ENCODE results near the gene CYP2J2.
"Not testable (repeated sequence)": the region's sequence is repeated elsewhere in the genome, so short reads cannot be mapped to it uniquely, and the experiment has no call there.

The CYP2J2 gene, protein sequence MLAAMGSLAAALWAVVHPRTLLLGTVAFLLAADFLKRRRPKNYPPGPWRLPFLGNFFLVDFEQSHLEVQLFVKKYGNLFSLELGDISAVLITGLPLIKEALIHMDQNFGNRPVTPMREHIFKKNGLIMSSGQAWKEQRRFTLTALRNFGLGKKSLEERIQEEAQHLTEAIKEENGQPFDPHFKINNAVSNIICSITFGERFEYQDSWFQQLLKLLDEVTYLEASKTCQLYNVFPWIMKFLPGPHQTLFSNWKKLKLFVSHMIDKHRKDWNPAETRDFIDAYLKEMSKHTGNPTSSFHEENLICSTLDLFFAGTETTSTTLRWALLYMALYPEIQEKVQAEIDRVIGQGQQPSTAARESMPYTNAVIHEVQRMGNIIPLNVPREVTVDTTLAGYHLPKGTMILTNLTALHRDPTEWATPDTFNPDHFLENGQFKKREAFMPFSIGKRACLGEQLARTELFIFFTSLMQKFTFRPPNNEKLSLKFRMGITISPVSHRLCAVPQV

DNA sequence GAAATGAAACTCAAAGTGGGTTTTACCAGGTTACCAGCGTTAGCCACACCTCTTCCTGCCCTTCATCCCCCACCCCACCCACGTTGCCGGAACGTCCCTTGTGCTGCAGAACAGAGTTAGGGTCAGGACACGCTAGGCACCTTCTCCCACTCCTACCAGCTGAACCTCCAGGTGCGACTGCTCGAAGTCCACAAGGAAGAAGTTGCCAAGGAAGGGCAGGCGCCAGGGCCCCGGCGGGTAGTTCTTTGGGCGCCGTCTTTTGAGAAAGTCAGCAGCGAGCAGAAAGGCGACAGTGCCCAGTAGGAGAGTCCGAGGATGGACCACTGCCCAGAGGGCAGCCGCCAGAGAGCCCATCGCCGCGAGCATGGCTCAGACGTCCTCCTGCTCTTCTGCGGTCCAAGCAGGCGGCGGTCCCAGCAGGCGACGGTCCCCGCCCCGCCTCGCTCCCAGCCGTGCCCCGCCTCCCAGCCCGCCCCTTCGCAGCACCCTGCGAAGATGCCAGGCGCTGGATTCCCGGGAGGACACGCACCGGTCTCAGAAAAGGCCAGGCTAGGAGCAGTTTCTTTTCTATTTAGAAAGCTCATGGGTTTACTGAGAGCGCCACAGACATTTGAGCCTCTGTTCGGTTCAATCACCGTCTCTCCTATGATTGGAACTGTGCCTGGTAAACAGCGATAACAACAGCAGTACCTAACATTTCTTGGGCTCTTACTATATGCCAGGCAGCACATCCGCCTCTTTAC lies at the start of gene CYP2J2:
Gene CYP2J2 (minus strand): TSS at position 393 of the 743 bp plus-strand sequence. CDS start 27 bp downstream, at position 366.
- peak; percentile 19 for DNase-seq

DNA sequence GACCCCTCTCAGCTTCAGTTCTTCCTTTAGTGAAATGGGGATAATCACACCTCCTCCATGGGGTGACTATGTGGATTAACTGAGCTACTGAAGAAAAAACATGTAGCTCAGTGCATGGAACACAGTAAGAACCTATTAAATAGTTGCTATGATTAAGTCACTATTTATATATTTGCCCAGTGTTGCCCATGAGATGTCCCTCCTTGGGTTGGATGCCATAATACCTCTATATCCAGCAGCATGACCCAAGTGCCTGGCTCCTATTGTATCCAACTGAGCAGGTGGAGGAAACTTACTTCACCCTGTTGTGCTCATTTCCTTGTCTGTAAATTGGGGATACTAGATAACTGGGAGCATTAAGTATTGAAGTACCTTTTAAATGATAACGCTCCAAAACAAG lies 47.1 kb upstream of the CYP2J2 start:
- DNase-seq: no peak

DNA sequence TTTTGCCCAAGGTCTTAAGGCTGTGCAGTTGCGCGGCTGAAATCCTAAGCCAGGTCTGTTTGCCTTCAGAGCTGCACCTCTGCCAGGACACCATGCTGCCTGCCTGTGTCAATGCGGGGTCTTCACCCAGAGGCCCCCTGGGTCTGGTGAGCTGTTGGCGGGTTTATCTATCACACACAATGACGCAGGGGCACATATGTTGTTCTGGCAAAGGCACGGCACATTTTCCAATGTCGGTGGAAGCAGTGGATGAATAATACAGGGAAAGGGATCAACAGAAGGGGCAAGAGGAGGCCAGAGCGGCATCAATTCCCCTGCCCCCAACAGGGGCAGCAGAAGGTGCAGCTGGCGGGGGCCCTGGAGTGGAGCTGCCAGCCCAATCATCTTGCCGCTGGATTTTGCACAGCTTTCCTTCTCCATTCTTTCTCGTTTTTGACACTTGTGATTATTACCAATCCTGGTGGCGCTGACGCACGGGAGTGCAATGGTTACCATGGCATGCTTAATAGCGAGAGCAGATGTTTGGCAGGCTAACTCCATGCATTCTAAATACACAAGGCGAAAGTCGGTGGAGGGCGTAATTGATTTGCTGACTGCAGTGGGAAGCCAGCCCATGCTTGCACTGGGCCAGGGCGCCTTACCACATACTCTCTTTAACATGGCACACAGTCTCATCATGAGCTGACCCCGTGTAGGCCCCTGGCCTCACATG lies 45.8 kb upstream of the CYP2J2 start:
- no peak for DNase-seq

DNA sequence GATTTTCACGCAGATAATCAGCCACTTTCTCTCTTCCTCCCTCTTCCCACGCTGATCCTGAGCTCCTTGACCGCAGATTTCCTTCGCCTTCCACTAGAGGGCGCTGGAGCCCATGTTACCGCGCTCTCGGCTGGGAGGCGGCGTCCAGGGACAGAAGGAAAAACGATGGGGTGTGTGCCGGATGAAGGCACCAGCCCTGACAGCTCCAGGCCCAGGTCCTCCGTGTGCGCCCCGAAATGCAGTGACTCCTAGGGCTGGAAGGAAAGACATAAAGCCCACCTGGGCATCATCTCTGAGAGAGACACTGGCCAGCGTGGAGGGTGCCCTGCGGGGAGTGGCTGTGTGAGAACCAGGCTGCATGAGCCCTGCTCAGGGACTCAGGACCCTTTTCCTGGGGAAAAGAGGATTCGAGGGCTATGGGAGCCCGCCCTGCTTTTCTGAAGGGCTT lies 44.9 kb upstream of the CYP2J2 start:
- DNase-seq: peak; percentile 30

DNA sequence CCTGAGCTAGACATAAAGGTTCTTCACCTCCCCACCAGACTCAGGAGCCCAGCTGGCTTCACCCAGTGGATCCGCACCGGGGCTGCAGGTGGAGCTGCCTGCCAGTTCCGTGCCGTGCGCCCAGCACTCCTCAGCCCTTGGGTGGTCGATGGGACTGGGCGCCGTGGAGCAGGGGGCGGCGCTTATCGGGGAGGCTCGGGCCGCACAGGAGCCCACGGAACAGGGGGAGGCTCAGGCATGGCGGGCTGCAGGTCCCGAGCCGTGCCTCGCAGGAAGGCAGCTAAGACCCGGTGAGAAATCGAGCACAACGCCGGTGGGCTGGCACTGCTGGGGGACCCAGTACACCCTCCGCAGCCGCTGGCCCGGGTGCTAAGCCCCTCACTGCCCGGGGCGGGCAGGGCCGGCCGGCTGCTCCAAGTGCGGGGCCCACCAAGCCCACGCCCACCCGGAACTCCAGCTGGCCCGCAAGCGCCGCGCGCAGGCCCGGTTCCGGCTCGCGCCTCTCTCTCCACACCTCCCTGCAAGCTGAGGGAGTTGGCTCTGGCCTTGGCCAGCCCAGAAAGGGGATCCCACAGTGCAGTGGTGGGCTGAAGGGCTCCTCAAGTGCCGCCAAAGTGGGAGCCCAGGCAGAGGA lies 43.1 kb upstream of the CYP2J2 start:
- not testable (repeated sequence) for DNase-seq

DNA sequence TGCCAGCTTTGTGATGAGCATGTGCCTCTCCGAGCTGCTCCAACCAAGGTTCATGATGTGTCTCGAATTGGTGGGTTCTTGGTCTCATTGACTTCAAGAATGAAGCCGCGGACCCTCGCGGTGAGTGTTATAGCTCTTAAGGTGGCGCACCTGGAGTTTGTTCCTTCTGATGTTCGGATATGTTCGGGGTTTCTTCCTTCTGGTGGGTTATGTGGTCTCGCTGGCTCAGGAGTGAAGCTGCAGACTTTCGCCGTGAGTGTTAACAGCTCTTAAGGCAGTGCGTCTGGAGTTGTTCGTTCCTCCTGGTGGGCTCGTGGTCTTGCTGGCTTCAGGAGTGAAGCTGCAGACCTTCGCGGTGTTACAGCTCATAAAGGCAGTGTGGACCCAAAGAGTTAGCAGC lies 42.2 kb upstream of the CYP2J2 start:
- not testable (repeated sequence) for DNase-seq

DNA sequence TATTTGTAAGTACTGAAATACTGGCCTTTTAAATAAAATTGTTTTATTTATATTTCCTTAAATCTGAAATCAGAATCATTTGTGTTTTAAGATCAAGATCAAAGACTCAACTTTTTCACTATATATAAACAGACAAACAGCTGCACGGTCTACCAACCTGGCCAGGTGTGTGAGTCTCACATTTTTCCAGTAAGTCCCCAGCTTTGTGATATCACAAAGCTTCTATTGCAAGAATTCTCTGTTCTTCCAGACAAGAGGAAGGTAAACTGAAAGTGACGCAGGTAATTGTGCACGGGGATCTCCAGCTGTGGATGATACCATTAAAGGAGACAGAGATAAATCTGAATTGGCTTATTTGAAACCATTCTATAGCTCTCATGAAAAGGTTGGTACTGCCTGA lies 41.2 kb upstream of the CYP2J2 start:
- DNase-seq: no peak

DNA sequence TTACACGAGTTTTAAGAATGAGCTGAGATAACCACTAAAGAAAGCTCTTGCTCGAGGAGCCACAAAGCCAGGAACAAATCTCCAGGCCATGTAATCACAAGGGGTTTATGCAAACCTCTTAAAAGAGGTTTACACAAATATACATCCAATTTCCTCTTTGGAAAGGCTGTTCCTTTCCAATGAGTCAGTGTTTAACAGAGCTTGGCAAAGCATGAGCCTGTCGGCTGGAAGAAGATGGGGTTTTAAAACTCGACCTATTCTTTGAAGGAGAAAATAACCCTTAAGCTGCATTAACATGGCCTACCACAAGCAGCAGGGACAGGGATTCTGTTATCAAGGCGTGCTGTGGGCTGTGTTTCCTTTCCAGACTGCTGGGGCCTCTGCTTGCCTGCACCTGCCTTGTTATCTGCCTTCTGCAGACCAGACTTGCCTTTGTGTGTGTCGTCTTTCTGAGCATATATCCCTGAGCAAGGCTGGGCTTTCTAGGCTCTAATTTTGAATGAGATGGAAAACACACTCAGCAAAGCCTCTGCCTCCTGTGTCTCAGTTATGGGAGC lies 40.6 kb upstream of the CYP2J2 start:
- no peak for DNase-seq

DNA sequence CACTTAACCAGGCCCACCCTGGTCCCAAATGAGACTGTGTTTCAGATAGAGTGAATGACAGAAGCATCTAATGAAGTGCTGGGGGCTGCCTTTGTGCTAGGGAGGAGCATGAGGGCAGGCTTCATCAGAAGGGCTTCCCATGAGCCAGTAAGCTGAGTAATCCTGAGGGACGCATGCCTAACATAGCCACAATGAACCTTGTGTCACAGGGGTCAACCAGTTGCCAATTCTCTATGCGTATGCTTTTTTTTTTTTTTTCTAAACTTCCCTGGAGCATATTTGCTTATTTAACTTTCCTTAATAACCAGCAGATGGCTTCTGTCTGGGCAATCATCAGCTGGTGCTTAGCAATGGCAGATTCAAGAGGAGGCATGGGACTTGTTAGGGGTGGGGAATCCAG lies 25.5 kb upstream of the CYP2J2 start:
- DNase-seq: no peak

DNA sequence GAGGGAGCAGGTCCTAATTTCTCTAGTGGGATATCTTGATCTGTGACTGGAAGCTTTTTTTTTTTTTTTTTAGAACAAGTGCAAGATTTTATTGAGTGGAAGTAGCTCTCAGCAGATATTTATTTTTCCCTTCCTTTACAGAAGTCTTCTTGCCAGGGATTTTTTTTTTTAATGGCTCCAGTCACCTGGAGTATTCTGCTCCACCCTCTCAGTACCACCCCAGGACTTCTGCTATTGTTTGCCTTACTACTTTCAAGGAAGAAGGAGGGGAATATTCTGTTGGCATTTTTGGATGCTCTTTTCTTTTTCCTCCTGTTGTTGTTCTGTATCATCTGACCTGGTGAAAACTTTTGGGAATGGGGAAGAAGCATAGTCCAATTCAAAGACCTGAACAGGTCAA lies 23.1 kb upstream of the CYP2J2 start:
- no peak for DNase-seq

DNA sequence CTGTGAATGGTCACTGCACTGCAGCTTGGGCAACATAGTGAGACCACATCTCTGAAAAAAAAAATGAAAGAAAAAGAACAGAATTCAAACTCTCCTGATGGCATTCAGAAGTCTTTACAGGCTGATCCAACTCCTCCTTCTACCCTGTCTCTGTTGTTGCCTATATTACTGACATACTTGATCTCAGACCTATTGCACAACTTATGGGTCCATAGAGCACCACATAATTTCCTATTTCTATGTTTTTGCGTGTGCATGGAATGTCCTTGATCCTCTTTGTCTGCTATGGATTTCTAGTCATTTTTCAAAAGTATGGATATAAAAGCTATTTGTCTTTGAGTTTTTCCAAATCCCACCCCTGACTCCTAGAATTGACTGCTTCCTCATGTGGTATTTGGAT lies 22.4 kb upstream of the CYP2J2 start:
- no peak for DNase-seq

DNA sequence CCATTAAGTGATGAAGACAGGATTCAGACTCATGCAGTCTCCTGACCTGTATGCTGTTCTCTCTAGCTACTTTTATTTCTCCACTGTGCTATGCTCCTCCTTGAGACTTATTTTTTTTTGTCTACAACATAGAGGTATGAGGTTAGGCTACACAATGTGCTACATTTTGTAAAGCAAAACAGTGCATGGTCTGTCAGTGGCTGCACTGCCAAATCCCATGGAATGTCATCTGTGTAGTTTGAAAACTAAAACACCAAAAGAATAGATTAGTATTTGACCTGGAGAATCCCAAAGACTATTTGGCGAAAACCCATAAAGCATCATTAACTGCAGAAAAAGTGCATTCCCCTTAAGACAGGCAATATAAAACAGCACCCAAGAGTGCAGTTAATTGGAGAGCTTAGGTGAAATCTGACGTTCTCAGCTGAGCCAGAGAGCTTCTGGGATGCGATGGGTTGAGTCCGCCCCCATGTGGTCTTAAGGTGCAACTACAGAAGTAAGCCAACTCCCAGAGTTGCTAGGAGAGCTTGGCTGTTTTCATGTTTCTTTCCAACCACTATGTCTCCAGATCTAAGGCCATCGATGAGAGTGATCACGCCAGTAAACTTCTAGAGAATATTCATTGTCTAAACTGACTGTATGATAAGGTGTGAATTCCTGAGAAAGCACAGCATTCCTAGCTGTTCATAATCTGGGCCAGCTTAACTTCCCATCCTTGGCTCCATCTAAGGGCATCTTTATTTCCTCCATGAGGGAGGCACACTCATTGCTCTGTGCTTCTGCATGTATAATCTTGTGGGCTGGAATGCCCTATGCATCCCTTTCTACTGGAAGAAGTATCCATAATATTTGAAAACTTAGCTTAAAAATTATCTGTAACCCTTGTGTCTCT lies 20.7 kb upstream of the CYP2J2 start:
- DNase-seq: peak; percentile 30

DNA sequence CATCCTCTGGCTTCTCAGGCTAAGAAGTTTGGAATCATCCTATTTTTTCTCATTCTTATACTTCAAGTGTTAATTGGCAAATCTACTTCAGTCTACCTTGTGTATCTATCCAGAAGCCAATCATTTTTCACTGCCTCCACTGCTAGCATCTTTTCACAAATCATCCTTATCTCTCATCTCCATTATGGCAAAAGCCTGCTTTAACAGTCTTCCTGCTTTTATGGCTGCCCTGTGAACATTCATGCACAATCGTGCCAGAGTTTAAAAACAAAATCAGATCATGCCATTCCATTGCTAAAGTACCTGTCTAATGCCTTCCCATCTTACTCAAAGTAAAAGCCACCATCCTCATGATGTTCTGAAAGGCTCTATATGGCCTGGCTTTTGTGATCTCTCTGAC lies 19.2 kb upstream of the CYP2J2 start:
- no peak for DNase-seq

DNA sequence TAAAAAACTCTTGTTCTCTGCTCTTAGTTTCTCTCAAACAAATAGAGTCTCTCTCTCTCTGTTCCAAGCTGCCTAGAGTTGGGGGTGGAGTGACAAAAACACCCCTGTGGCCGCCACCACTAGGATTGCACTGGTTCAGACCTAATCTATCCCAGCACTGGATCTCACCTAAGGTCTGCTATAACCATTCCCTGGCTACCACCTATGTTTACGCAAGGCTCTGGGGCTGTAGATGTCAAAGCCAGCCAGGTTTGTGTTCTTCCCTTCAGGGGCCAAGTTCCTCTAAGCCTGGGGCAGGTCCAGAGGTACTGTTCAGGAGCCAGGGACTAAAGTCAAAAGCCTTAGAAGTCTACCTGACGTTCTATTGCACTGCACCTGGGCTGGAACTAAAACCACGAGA lies 12.8 kb upstream of the CYP2J2 start:
- no peak for DNase-seq

DNA sequence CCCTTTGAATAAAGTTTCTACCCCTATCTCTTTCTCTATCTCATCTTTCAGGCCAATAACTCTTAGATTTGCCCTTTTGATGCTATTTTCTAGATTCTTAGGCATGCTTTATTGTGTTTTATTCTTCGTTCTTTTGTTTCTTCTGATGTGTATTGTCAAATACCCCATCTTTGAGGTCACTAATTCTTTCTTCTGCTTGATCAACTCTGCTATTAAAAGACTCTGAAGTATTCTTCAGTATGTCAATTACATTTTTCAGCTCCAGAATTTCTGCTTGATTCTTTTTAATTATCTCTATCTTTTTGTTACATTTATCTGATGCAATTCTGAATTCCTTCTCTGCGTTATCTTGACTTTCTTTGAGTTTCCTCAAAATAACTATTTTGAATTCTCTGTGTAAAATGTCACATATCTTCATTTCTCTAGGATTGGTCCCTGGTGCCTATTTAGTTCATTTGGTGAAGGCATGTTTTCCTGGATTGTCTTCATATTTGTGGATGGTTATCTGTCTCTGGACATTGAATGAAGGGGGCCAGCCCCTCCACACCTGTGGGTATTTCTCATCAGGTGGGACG lies 11.2 kb upstream of the CYP2J2 start:
- no peak for DNase-seq

DNA sequence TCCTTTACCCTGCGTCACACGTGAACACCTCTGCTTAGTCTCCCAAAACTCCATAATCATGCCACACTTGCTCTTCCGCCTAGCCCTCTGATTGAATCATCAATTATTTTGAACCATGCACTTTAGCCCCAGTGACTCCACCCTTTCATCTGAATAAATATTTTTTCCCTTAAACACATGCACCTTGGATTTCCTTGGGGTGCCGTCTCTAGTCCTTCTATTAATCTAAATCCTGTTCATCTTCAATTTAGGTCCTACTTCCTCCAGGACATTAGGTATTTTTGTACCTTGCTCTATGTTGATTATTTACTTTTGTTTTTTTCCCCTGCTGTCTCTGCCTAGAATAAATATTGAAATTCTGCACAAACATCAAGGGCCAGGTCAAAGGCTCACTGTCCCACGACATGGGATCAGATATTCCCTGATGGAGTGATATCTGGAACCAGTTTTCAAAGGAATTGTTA lies 9.8 kb upstream of the CYP2J2 start:
- DNase-seq: no peak

DNA sequence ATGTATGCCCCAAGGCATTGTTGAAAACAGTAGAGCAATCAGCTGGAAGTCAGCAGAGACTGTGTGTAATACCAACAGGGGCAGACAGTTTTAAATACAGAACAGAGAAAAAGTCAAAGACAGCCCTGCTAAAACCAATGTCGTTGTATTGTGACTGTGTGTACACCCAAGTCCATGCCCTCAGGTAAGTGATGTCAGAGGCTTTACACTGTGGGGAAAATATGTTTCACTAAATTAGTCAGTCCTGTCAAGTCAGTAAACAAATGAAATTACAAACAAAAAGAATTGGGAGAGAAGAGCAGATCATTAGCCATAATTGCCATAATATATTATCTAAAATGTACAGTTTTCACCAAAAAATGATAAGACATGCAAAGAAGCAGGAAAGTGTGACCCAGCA lies 2.4 kb upstream of the CYP2J2 start:
- DNase-seq: no peak

DNA sequence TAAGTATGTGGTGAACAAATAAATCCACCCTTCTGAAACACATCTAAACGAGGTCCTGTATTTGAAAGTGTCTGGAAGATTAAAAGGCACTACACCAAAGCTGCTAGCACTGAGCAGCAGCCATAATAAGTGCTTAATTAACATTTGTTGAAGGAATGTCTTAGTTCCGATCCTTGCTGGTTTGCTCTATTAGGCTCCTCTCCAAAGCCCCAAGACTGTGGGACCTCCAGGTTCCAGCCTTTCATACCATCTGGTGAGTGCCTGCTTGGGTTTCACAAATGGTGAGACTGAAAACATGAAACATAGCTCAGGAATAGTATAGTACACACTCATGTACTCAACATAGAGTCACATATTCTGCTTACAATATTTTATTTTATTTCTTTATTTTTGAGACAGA lies 640 bp upstream of the CYP2J2 start:
- no peak for DNase-seq

DNA sequence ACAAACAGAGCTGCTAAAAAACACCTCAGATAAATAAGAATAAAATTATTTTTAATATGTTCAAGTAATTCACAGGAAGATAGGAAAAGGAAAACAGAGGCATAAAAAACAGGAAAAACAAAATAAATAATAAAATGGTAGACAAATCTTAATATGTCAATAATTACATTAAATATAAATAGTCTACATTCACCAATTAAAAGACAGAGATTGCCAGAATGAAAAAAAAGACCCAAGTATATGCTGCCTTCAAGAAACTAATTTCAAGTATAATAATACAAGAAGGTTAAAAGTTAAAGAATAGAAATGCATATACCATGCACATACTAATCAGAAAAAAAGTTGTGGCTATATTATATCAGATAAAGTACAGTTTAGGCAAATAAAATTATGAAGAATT lies 1.9 kb downstream of the CYP2J2 start:
- no peak for DNase-seq

DNA sequence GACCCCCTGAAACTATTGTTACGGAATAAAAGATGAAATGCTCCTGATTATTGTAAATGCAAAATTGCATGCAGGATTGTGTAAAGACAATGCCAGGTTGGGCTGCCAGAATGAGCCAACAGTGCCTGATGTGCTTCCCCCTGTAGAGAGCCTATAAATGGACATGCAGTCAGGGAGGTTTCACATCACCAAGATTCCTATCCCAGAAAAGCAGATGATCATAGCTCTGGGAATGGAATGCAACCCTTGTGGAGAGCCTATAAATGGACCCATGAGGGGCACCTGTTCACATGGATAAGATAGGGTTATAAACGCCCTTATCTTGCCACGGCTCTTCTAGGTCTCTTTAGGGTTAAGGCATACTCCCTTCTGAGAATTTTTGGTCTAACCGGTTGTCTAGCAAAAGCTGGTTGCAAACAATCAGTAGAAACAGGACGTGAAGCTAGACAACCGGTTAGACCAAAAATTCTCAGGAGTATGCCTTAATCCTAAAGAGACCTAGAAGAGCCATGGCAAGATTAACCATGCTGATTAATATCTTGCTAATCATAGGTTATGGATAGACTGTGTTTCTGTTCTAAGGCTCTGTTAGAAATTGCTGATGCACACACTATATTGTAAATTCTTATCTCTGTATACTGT lies 5.2 kb downstream of the CYP2J2 start:
- DNase-seq: not testable (repeated sequence)

DNA sequence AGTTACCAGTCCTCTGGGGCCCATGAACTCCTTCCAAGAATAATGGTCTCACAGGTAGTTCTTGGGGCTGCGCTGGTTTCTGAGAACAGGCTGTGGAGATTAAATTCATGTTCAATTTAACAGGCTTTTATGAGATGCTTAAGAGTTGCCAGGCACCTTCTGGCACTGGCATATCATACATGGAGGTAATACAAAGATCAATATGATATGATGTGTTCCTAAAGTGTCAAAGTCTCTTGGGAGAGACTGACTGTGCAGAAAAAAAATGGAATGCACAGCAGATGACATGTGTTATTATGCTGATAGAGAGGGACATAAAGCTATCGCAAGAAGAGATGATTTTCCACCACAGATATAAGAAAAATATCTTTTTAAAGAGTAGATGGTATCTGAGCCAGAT lies 6.8 kb downstream of the CYP2J2 start:
- no peak for DNase-seq

Data from activated CD4-positive, alpha-beta T cell treated with anti-CD3 and anti-CD28 coated beads, Interleukin-2, amount 50 U/mL, for 1 hour (primary cell).